GM21381 (cell line): ENCODE measurements around the gene GRAMD2B.
"Not testable (repeated sequence)": the region's sequence is repeated elsewhere in the genome, so short reads cannot be mapped to it uniquely, and the experiment has no call there.

Experiments
- ATAC-seq: cut with Tn5 transposase; IDR thresholded peaks from one replicate; pipeline ENCODE4 v1.9.1; 2021; ENCODE audit warnings: mild to moderate bottlenecking, moderate library complexity; ENCODE audit not compliant: unreplicated experiment

GRAMD2B gene

GRCh38 chr5:126422994-126423788 is at the start of gene GRAMD2B:
Gene GRAMD2B, plus strand, starts transcription at chr5:126423409. Its CDS starts 198 bp downstream, at chr5:126423607.
- peak; percentile 84 for ATAC-seq

- no peak for ATAC-seq
These were observed 49.1 kb upstream of the GRAMD2B start for GRCh38 chr5:126374109-126374416.

GRCh38 chr5:126376443-126376842 is 46.8 kb upstream of the GRAMD2B start:
- no peak for ATAC-seq

- no peak for ATAC-seq
These were observed 45.8 kb upstream of the GRAMD2B start for GRCh38 chr5:126377424-126377823.

- not testable (repeated sequence) for ATAC-seq
These were observed 42.9 kb upstream of the GRAMD2B start for GRCh38 chr5:126380316-126380715.

GRCh38 chr5:126383246-126383645 is 40.0 kb upstream of the GRAMD2B start:
- ATAC-seq: no peak

- no peak for ATAC-seq
These were observed 39.4 kb upstream of the GRAMD2B start for GRCh38 chr5:126383776-126384175.

GRCh38 chr5:126384985-126385384 is 38.2 kb upstream of the GRAMD2B start:
- ATAC-seq: no peak

GRCh38 chr5:126385524-126386502 is 37.4 kb upstream of the GRAMD2B start:
- no peak for ATAC-seq

- no peak for ATAC-seq
These were observed 34.0 kb upstream of the GRAMD2B start for GRCh38 chr5:126389179-126389578.

GRCh38 chr5:126390051-126390450 is 33.2 kb upstream of the GRAMD2B start:
- ATAC-seq: no peak

GRCh38 chr5:126391386-126391785 is 31.8 kb upstream of the GRAMD2B start:
- ATAC-seq: no peak

GRCh38 chr5:126394211-126394788 is 28.9 kb upstream of the GRAMD2B start:
- ATAC-seq: no peak

GRCh38 chr5:126395198-126395597 is 28.0 kb upstream of the GRAMD2B start:
- no peak for ATAC-seq

GRCh38 chr5:126395605-126396004 is 27.6 kb upstream of the GRAMD2B start:
- no peak for ATAC-seq

- peak; percentile 62 for ATAC-seq
These were observed 26.5 kb upstream of the GRAMD2B start for GRCh38 chr5:126396721-126397120.

- ATAC-seq: no peak
These were observed 24.4 kb upstream of the GRAMD2B start for GRCh38 chr5:126398791-126399190.

- no peak for ATAC-seq
These were observed 22.5 kb upstream of the GRAMD2B start for GRCh38 chr5:126400621-126401251.

GRCh38 chr5:126402621-126403555 is 20.3 kb upstream of the GRAMD2B start:
- no peak for ATAC-seq

GRCh38 chr5:126403876-126404275 is 19.3 kb upstream of the GRAMD2B start:
- ATAC-seq: no peak
